GM04503 (cell line): ENCODE results near the gene ZC2HC1B.
"Not testable (repeated sequence)": the region's sequence is repeated elsewhere in the genome, so short reads cannot be mapped to it uniquely, and the experiment has no call there.

Experiments used
- DNase-seq: peaks from one replicate; pipeline ENCODE4 v3.0.0-alpha.2; 2012; ENCODE audit warnings: low read depth

Gene ZC2HC1B

GRCh38 chr6:143868808-143869207 is 4.5 kb downstream of the ZC2HC1B start:
- not testable (repeated sequence) for DNase-seq

- not testable (repeated sequence) for DNase-seq
These were observed 7.0 kb downstream of the ZC2HC1B start for GRCh38 chr6:143871202-143871730.

GRCh38 chr6:143872201-143872600 is 7.9 kb downstream of the ZC2HC1B start:
- no peak for DNase-seq

GRCh38 chr6:143873600-143873999 is 9.3 kb downstream of the ZC2HC1B start:
- DNase-seq: not testable (repeated sequence)

- not testable (repeated sequence) for DNase-seq
These were observed 10.2 kb downstream of the ZC2HC1B start for GRCh38 chr6:143874503-143874902.

- DNase-seq: no peak
These were observed 13.5 kb downstream of the ZC2HC1B start for GRCh38 chr6:143877584-143878271.

- no peak for DNase-seq
These were observed 14.0 kb downstream of the ZC2HC1B start for GRCh38 chr6:143878272-143878760.

- no peak for DNase-seq
These were observed 16.1 kb downstream of the ZC2HC1B start for GRCh38 chr6:143880412-143880811.

- DNase-seq: no peak
These were observed 18.2 kb downstream of the ZC2HC1B start for GRCh38 chr6:143882401-143882930.

GRCh38 chr6:143884216-143884900 is 20.1 kb downstream of the ZC2HC1B start:
- DNase-seq: no peak

GRCh38 chr6:143885116-143885515 is 20.8 kb downstream of the ZC2HC1B start:
- DNase-seq: no peak

- DNase-seq: no peak
These were observed 30.4 kb downstream of the ZC2HC1B start for GRCh38 chr6:143894655-143895054.

GRCh38 chr6:143896126-143896860 is 32.0 kb downstream of the ZC2HC1B start:
- DNase-seq: no peak

GRCh38 chr6:143900358-143900757 is 36.1 kb downstream of the ZC2HC1B start:
- DNase-seq: no peak

- DNase-seq: no peak
These were observed 37.8 kb downstream of the ZC2HC1B start for GRCh38 chr6:143901885-143902750.

- DNase-seq: no peak
These were observed 38.6 kb downstream of the ZC2HC1B start for GRCh38 chr6:143902827-143903226.

GRCh38 chr6:143911028-143911427 is 46.8 kb downstream of the ZC2HC1B start:
- no peak for DNase-seq

GRCh38 chr6:143912671-143913070 is 48.4 kb downstream of the ZC2HC1B start:
- DNase-seq: no peak

- not testable (repeated sequence) for DNase-seq
These were observed 52.8 kb downstream of the ZC2HC1B start for GRCh38 chr6:143917026-143917425.

- DNase-seq: no peak
These were observed 64.6 kb downstream of the ZC2HC1B start for GRCh38 chr6:143928853-143929252.

GRCh38 chr6:143929975-143930374 is 65.7 kb downstream of the ZC2HC1B start:
- no peak for DNase-seq
